Hepatocyte (in vitro differentiated cells): ENCODE results near the gene GPR78. TPM values are rescaled to one million over a fixed set of nuclear protein-coding genes. Genes with fewer than 3 reads are reported as not detected.

Source experiments
- DNase-seq: peaks from one replicate; pipeline ENCODE4 v3.0.0-alpha.2; 2016; ENCODE audit warnings: low spot score
- H2AFZ ChIP-seq: fragments of 200-600 bp; sonication (generic); 2 replicates; pipeline ENCODE4 v1.6.0; 2016; ENCODE audit warnings: antibody characterized with exemption, mild to moderate bottlenecking
- H3K27ac ChIP-seq: fragments of 200-600 bp; sonication (generic); 2 replicates; pipeline ENCODE4 v1.5.1; 2016; ENCODE audit warnings: mild to moderate bottlenecking
- H3K27me3 ChIP-seq: fragments of 200-600 bp; sonication (generic); 2 replicates; pipeline ENCODE4 v1.6.1; 2016
- H3K36me3 ChIP-seq: fragments of 200-600 bp; sonication (generic); replicated peaks from 2 replicates; pipeline ENCODE4 v1.5.1; 2016; ENCODE audit warnings: low read depth; ENCODE audit not compliant: insufficient read depth
- H3K4me1 ChIP-seq: fragments of 200-600 bp; sonication (generic); 2 replicates; pipeline ENCODE4 v1.5.1; 2016; ENCODE audit warnings: mild to moderate bottlenecking, moderate library complexity; ENCODE audit not compliant: insufficient read depth
- H3K4me2 ChIP-seq: fragments of 200-600 bp; sonication (generic); 2 replicates; pipeline ENCODE4 v1.6.0; 2016
- H3K4me3 ChIP-seq: fragments of 200-600 bp; sonication (generic); 2 replicates; pipeline ENCODE4 v1.5.1; 2016; ENCODE audit warnings: mild to moderate bottlenecking
- H3K79me2 ChIP-seq: fragments of 200-600 bp; sonication (generic); 2 replicates; pipeline ENCODE4 v1.6.0; 2017; ENCODE audit warnings: mild to moderate bottlenecking
- H3K9me2 ChIP-seq: fragments of 200-600 bp; sonication (generic); replicated peaks from 2 replicates; pipeline ENCODE4 v1.6.0; 2017; ENCODE audit warnings: mild to moderate bottlenecking; ENCODE audit not compliant: insufficient read depth
- H3K9me3 ChIP-seq: fragments of 200-600 bp; sonication (generic); 2 replicates; pipeline ENCODE4 v1.5.1; 2016; ENCODE audit warnings: low read depth, mild to moderate bottlenecking
- H4K20me1 ChIP-seq: fragments of 200-600 bp; sonication (generic); 2 replicates; pipeline ENCODE4 v1.6.0; 2016; ENCODE audit warnings: mild to moderate bottlenecking; ENCODE audit not compliant: insufficient read depth, poor library complexity, severe bottlenecking
- CTCF ChIP-seq: fragments of 200-600 bp; sonication (generic); IDR thresholded peaks from 2 replicates; pipeline ENCODE4 v1.5.1; 2016; ENCODE audit warnings: antibody characterized with exemption, mild to moderate bottlenecking; ENCODE audit not compliant: poor library complexity
- EZH2 ChIP-seq: fragments of 200-600 bp; sonication (generic); IDR thresholded peaks from 2 replicates; pipeline ENCODE4 v1.6.1; 2016; ENCODE audit warnings: antibody characterized with exemption, mild to moderate bottlenecking, borderline replicate concordance
- EZH2phosphoT487 ChIP-seq: fragments of 200-600 bp; sonication (generic); IDR thresholded peaks from one replicate; pipeline ENCODE4 v1.6.1; 2018; ENCODE audit warnings: antibody characterized with exemption, mild to moderate bottlenecking, low read depth, moderate library complexity; ENCODE audit not compliant: unreplicated experiment, severe bottlenecking
- WGBS: methylation state at CpG from one replicate; pipeline ENCODE4 v1.1.6; 2016; ENCODE audit warnings: low lambda C conversion rate; ENCODE audit errors: missing lambda C conversion rate; 5-methylcytosine and 5-hydroxymethylcytosine counted together
- polyA plus RNA-seq: library from polyadenylated mRNA; unstranded; fragments of >200 nt; fragmentation: Nextera tagmentation; extraction: Ambion mirVana; gene quantifications from 2 replicates; pipeline ENCODE4 v1.2.1, GENCODE V29; 2016
- total RNA-seq: library from RNA; depleted of rRNA; stranded (reverse); fragments of >200 nt; gene quantifications from 2 replicates; pipeline ENCODE4 v1.2.3, GENCODE V29; 2014

GPR78 gene
- total and polyA plus RNA-seq, 2 experiments from 2014 or later, result 0.28 to 1.0 TPM

GRCh38 chr4:8549352-8549931 is 30.8 kb upstream of the GPR78 start:
- Histone ChIP-seq H3K4me3 (no peak overlapping the region), H3K9me2 (no peaks in the 10 kb centered on the region), H2AFZ (no peak overlapping the region), H3K27ac (no peak overlapping the region), H3K4me1 (peaks cover 3% of the 10 kb centered on the region), H3K9me3 (no peaks in the 10 kb centered on the region), H3K27me3 (no peaks in the 10 kb centered on the region), H3K79me2 (no peaks in the 10 kb centered on the region), H3K4me2 (no peak overlapping the region), H4K20me1 (no peaks in the 10 kb centered on the region), H3K36me3 (no peaks in the 10 kb centered on the region)
- WGBS, result 84% methylated on average over 11 of the region's 11 CpGs
- no peak for TF ChIP-seq EZH2
- no peak for DNase-seq

- no peak for TF ChIP-seq EZH2phosphoT487
- TF ChIP-seq EZH2, result no peak
- TF ChIP-seq CTCF, result no peak
- H3K27ac ChIP-seq, result no peak overlapping the region
- no peaks in the 10 kb centered on the region for H4K20me1 ChIP-seq
- no peak overlapping the region for H3K4me3 ChIP-seq
- no peaks in the 10 kb centered on the region for H3K9me2 ChIP-seq
- peaks cover 3% of the 10 kb centered on the region for H3K4me1 ChIP-seq
- H3K9me3 ChIP-seq, result no peaks in the 10 kb centered on the region
- no peak overlapping the region for H3K4me2 ChIP-seq
- no peaks in the 10 kb centered on the region for H3K79me2 ChIP-seq
- no peak for DNase-seq
- no peaks in the 10 kb centered on the region for H3K27me3 ChIP-seq
- H2AFZ ChIP-seq, result no peak overlapping the region
- WGBS, result 67% methylated on average over 9 of the region's 9 CpGs
- no peaks in the 10 kb centered on the region for H3K36me3 ChIP-seq
Measured at GRCh38 chr4:8550691-8551090, 29.5 kb upstream of the GPR78 start.

GRCh38 chr4:8552024-8552423 is 28.2 kb upstream of the GPR78 start:
- Histone ChIP-seq H2AFZ (no peak overlapping the region), H3K4me1 (peaks cover 8% of the 10 kb centered on the region), H3K27ac (no peak overlapping the region), H3K4me2 (no peak overlapping the region), H3K9me3 (no peaks in the 10 kb centered on the region), H3K36me3 (no peaks in the 10 kb centered on the region), H4K20me1 (no peaks in the 10 kb centered on the region), H3K4me3 (no peak overlapping the region), H3K9me2 (no peaks in the 10 kb centered on the region), H3K27me3 (no peaks in the 10 kb centered on the region), H3K79me2 (no peaks in the 10 kb centered on the region)
- WGBS, result 66% methylated on average over 4 of the region's 4 CpGs
- no peak for DNase-seq
- TF ChIP-seq EZH2phosphoT487 (no peak), EZH2 (no peak), CTCF (no peak)

GRCh38 chr4:8552581-8553205 is 27.5 kb upstream of the GPR78 start:
- no peaks in the 10 kb centered on the region for H3K9me3 ChIP-seq
- no peak overlapping the region for H3K4me3 ChIP-seq
- H4K20me1 ChIP-seq, result no peaks in the 10 kb centered on the region
- no peak for TF ChIP-seq EZH2phosphoT487
- TF ChIP-seq EZH2, result no peak
- no peak for TF ChIP-seq CTCF
- DNase-seq, result no peak
- H3K27me3 ChIP-seq, result no peaks in the 10 kb centered on the region
- WGBS, result 81% methylated on average over 8 of the region's 8 CpGs
- H3K9me2 ChIP-seq, result no peaks in the 10 kb centered on the region
- H3K79me2 ChIP-seq, result no peaks in the 10 kb centered on the region
- no peaks in the 10 kb centered on the region for H3K36me3 ChIP-seq
- no peak overlapping the region for H3K4me2 ChIP-seq
- H2AFZ ChIP-seq, result no peak overlapping the region
- H3K27ac ChIP-seq, result no peak overlapping the region
- peaks cover 5% of the 10 kb centered on the region for H3K4me1 ChIP-seq
